ENCODE measurements around the gene OIP5.
"Not testable (repeated sequence)": the region's sequence is repeated elsewhere in the genome, so short reads cannot be mapped to it uniquely, and the experiment has no call there.

Gene OIP5

DNA sequence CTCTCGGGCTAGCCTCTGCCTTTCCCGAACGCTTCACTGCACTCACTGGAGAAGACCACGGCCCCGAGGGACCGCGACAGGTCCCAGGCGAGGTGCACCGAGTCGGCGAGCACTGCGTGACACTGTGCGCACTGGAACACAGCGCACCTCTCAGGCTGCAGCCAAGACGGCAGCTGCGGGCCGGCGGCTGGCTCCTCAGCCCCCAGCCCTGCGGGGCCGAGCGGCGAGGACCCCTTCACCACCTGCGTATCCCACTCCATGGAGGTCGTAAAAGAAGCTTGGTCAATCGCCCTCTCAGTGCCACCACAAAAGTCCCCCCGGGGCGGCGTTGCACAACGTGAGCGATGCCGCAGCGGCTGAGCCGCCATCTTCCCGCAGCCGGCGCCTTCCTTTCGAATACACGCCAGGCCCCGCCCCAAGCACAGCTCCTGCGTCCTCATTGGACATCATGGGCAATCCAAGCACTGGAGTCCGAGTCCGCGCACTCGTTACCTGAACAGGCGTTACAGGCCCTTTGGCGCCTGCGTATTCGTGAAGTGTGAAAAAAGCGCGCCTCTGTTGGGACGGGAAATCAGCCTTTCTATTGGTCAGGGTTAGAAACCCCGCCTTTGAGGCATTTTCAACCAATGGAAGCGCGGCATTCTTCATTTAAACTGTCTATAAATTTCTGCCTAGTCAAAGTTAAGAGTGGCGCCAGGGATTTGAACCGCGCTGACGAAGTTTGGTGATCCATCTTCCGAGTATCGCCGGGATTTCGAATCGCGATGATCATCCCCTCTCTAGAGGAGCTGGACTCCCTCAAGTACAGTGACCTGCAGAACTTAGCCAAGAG is at the start of gene OIP5, which contains the start of gene NUSAP1:
TSS of gene OIP5 (minus strand) at position 398 of the 832 bp plus-strand sequence. CDS start at position 368, 30 bp downstream.
TSS of gene NUSAP1 (plus strand) at position 688 of the 832 bp plus-strand sequence. CDS start at position 765, 77 bp downstream.
- in situ Hi-C loops (cut with MboI; ENCODE audit: low sequenced_read_pairs), result no loop called here

DNA sequence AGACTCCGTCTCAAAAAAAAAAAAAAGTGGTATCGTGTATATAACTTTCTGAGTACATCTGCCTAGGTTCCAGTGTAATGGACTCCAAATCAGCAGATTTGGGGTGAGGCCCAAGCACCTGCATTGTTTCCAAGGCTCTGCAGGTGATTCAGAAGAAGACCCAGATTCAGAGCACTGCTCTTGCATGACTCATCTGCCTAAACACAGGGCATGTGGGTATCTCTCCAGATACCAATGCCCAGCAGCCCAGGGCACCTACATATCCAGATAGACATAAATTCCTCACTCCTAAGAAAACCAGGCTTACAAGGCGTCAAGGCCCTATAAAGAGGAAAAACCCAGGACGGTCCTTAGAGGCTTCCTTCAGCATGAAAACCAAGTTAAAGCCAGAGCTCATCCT is 45.6 kb upstream of the OIP5 start:
- in situ Hi-C loops (cut with MboI; ENCODE audit: low sequenced_read_pairs), result no loop called here

DNA sequence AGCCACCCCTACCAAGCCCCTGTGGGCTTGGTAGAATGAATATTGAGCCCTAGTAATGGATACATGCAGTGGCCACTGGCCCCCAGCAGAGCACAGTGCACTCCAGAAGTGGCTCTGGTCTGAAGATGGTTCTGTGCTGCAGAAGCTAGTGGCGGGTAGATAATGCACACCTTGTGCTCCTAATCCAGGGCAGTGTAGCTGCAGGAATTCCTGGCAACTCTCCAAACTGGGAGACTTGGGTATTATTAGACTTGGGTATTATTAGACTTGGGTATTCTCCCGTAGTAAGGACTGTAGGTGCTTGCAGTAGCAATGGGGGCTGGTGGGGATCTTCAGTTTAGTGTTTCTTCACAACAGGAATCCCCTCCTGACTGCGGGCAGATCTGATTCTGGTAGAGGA is 35.0 kb upstream of the OIP5 start:
- in situ Hi-C loops (cut with MboI; ENCODE audit: low sequenced_read_pairs), result no loop called here

DNA sequence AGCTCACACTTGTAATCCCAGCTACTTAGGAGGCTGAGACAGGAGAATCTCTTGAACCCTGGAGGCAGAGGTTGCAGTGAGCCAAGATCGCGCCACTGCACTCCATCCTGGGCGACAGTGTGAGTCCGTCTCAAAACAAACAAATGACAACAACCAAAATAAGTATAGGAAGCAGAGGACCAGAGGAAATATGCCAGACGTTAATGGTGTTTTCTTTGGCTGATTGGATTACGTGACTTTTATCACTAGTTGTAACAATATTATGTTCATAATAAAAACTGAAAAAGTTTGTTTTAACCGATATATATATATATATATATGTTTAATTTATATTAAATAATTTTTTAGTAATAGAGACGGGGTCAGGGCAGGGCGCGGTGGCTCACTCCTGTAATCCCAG is 22.0 kb upstream of the OIP5 start:
- in situ Hi-C loops (cut with MboI; ENCODE audit: low sequenced_read_pairs), result no loop called here

DNA sequence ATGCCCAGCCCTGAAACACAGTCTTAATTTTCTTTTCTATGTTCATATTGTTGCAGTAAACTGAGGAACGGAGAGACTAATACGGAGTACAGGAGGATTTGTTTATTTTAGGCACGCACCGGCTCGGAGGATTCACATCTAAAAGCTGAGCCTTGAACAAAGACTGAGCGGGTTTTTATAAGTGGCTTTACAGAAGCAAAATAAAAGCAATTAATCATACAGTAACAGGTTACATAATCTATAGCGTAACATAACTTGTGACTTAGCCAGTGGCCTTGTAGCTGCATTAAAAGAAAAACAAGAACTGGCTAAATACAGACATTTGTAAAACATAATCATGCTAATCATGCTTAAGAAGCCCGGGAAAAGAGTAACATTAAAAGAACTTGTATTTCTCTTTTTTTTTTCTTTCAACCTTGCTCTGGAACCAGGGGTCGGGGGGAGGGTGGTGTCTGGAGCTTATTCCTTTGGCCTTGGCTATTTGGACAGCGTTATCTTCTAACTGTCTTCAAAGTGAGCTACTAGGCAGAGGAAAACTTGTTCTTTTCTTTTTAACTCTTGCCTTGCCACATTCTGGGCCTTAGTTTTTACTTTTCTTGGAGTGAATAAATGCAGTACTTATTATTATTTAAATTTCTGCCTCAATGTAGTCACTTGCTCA is 17.8 kb upstream of the OIP5 start:
- in situ Hi-C loops (cut with MboI; ENCODE audit: low sequenced_read_pairs), result no loop called here

DNA sequence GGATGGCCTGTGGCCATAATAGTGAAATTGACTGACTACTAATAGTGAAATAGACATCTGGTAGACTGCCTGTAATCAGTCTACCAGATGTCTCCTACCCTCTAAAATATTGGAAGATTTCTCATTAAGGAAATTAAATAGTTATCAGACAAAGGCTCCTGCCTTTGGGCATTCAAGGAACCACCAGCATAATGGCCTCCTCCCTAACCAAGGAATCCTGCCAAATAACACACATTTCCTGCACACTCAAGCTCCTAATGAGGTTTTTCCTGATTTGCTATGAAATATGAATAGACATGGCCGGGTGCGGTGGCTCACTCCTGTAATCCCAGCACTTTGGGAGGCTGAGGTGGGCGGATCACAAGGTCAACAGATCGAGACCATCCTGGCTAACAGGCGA is 14.8 kb upstream of the OIP5 start:
- in situ Hi-C loops (cut with MboI; ENCODE audit: low sequenced_read_pairs), result no loop called here

DNA sequence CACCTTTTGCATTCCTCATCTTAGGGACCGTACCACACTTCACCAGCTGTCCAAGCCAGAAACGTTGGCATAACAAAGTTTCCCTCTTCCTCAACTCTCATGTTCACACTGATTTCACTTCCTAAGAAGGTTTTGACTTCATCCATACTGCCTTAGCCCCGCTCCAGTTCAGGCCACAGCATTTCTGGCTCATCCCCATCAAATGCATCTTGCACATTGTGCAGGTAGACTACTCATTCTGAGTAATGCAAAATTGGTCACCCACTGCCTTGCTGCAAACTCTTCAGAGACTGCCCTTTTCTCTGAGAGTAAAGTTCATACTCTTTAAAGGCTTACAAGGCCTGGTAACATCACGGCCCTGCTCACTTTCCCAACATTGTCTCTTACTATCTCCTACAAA is 9.1 kb upstream of the OIP5 start:
- in situ Hi-C loops (cut with MboI; ENCODE audit: low sequenced_read_pairs), result no loop called here

DNA sequence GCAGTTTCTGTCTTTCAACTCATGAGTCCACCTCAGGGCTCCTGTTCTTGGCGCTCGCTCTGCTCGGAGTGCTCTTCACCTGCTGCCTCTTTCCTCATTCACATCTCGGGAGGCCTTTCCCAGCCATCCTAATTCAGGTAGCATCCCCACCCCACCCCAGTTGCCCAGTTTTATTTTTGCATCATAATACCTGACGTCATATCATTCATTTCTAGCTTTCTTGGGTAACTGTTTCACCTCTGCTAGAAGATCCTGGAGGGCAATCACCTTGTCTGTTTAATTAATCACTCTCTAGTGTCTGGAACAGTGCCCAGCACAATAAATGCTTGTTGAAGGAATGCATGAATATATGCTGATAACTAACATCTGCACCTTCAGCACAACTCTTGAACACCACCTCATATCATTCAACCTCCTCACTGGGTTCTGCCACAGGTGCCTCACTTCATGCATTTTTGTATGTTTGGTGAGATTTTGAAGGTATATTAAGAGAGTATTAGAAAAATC is 7.9 kb upstream of the OIP5 start:
- in situ Hi-C loops (cut with MboI; ENCODE audit: low sequenced_read_pairs), result no loop called here

DNA sequence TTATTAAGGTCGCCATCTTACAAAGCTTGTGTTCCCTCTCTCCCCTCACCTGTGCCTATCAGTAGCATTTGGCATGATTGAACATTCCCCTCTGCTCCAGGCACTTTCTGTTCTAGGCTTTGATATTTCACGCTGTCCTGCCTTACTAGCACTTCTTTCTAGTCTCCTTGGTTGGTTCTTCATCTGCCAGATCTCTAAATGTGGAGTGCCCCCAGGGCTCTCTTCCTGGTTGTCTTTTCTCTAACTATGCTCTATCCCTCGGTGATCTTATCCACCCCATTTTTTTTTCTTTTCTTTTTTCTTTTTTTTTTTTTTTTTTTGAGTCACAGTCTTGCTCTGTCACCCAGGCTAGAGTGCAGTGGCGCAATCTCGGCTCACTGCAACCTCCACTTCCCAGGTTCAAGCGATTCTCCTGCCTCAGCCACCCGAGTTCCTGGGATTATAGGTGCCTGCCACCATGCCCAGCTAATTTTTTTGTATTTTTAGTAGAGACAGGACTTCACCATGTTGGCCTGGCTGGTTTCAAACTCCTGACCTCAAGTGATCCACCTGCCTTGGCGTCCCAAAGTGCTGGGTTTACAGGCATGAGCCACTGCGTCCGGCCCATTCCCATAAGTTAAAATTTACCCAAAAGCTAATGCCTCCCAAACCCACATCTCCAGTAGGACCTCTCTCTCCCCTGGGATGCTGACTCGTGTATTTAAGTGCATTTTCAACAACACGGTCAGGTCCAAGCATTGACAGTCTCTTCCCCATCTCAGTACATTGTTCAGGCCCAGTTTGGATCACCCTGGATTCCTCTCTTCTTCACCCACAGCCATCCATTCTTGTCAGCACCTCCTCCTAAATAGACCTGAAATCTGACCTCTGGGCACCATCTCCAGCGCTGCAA is 5.5 kb upstream of the OIP5 start:
- in situ Hi-C loops (cut with MboI; ENCODE audit: low sequenced_read_pairs), result no loop called here

DNA sequence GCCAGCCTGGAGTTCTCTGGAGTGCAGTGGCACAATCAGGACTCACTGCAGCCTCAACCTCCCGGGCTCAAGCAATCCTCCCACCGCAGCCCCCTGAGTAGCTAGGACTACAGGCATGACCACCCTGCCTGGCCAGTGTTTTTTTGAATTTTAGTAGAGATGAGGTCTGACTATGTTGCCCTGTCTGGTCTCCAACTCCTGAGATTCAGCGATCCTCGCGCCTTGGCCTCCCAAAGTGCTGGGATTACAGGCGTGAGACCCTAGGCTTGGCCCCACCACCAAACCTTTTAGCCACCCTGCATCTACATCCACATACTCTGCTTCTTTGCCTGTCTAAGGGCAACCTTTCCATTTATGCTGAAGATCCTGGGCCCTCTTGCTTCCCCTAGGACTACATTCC is 4.7 kb upstream of the OIP5 start:
- in situ Hi-C loops (cut with MboI; ENCODE audit: low sequenced_read_pairs), result no loop called here

DNA sequence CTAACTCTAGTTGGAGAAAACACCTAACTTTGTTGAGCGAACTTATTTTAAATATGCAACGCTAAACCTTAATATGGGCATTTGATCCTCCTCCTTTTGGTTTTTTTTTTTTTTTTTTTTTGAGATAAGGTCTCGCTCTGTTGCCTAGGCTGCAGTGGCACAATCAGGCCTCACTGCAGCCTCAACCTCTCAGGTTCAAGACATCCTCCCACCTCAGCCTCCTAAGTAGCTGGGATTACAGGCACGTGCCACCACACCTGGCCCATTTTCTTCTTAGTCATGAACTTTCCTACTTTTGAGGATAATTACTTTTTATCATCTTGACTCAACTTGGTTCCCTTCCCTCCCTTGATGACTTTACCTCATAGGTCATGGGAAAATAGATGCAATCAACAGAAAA is 4.2 kb upstream of the OIP5 start:
- in situ Hi-C loops (cut with MboI; ENCODE audit: low sequenced_read_pairs), result no loop called here

DNA sequence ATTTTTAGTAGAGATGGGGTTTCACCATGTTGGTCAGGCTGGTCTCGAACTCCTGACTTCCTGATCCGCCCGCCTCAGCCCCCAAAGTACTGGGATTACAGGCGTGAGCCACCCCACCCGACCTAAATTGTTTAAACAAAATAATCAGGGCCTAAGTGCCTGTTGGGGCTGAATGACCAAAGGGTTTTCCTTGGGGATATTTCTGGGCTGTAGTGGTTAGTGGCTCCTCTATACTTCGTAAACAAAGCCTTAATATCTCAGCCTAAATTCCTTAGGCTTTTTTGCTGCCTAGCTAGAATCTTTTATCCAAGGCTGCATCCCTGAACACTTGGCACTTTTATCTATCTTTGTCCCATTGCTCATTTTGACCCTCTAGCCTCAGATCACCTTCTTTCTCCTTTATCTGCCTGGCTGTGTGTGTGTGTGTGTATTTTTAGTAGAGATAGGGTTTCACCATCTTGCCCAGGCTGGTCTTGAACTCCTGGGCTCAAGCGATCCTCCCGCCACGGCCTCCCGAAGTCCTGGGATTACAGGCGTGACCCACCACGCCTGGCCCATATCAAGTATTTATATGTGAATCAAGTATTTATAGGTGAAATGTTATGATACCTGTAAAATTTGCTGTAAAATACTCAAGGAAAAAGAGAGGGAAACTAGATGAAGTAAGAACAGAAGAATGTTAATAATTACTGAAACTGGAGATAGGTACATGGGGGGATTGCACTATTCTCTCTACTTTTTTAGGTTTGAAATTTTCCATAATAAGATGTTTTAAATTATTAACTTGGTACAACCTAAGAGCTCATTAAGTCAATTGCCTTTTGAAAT is 2.1 kb upstream of the OIP5 start:
- in situ Hi-C loops (cut with MboI; ENCODE audit: low sequenced_read_pairs), result no loop called here

DNA sequence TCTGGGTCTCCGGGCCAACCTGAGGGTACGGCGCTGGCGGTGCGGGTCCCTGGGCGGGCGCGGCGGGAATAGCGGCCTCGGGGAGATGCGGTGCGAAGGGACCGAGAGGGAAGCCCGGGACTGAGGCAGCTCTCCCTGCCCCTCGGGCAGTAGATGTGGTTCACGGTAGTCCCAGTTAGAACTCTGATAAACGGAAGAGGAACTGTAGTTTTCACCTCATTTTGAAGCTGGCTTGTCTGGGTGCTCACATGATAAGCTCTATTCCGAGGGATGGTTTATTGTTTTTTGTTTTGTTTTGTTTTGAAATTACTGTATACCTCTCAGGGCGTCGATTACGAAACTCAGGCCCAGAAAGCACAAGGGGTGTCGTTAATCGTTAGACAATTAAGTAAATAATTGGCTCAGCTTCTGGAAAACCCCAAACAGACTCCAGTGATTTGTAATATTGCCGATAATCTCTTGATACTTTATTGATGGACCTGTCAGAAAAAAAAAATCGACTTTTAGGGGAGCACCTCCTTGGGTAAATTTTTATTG is 703 bp upstream of the OIP5 start:
- in situ Hi-C loops (cut with MboI; ENCODE audit: low sequenced_read_pairs), result no loop called here

DNA sequence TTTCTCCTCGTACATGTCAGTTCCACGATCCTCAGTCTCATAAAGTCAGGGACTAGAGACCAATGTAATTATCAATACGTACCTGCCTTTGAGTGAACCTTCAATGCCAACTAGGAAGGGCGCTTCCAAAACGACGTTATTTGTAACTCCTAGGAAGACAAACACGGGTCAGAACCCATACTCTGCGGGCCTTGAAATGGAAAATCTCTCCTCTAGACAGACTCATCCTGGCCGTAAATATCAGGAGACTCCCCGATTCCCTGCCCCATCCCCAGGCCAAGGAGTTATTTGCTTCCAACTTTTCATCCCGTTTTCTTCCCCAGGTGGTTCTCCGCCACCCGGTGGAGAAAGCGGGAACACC is 578 bp downstream of the OIP5 start:
- in situ Hi-C loops (cut with MboI; ENCODE audit: low sequenced_read_pairs), result no loop called here

DNA sequence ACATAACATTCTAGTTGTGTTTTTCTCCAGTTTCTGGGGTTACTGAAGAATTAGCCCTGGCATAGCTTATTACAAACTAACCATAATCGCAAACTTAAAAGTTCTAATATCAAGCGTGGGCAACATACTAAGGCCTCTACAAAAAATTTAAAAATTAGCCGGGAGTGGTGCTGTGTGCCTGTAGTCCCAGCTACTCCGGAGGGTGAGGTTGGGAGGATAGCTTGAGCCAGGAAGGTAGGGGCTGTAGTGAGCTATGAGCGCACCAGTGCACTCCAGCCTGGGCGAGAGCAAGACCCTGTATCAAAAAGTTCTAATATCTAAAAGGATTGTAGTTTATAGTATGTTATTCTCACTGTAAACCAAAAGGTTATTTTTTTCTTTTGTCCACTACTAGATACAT is 1.1 kb downstream of the OIP5 start:
- in situ Hi-C loops (cut with MboI; ENCODE audit: low sequenced_read_pairs), result no loop called here

DNA sequence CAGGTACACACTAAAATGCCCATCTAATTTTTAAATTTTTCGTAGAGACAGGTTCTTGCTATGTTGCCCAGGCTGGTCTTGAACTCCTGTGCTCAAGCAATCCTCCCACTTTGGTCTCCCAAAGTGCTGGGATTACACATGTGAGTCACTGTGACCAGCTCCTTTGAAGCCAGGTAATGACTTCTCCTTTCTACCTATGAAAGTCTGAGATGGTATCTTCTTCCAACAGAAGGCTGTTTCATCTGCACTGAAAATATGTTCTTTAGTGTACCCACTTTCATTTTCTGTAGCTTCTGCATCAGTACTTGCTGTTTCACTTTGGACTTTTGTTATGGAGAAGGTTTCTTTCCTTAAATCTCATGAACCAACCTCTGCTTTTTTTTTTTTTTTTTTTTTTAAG is 8.8 kb downstream of the OIP5 start:
- in situ Hi-C loops (cut with MboI; ENCODE audit: low sequenced_read_pairs), result no loop called here

DNA sequence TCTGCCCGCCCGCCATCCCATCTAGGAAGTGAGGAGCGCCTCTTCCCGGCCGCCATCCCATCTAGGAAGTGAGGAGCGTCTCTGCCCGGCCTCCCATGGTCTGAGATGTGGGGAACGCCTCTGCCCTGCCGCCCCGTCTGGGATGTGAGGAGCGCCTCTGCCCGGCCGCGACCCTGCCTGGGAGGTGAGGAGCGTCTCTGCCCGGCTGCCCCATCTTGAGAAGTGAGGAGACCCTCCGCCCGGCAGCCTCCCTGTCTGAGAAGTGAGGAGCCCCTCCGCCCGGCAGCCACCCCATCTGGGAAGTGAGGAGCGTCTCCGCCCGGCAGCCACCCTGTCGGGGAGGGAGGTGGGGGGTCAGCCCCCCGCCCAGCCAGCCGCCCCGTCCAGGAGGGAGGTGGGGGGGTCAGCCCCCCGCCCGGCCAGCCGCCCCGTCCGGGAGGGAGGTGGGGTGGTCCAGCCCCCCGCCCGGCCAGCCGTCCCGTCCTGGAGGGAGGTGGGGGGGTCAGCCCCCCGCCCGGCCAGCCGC is 11.5 kb downstream of the OIP5 start:
- in situ Hi-C loops (cut with MboI; ENCODE audit: low sequenced_read_pairs), result not testable (repeated sequence)

DNA sequence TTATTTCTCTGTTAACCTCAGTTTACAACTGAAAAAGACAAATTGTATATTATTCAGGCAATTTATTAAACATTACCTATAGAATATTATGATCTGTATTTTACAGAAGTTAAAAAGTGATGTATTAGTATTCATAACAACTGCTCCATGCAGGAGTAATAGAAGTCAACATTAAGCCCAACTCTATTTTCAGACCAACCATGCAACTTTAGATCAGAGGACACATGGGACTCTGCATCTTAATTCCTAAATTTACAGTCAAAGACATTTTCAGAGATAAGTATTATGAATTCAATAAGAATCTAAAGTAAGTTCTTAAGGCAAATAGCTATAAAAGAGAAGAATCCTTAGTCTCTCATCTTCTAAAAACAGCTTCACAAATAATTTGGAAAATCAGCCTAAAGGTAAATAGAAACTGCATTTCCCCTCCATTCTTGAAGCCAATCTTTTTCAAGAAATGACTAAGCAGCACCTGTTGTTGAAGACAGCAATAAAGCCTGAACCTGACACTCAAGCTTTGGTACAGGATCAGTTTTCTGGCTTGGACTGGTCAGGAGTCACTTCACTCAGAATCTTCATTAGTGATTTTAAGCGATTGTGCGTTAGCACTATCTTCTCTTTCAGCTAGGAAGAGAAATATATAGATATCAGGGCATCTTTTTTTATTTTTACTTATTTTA is 23.0 kb downstream of the OIP5 start:
- in situ Hi-C loops (cut with MboI; ENCODE audit: low sequenced_read_pairs), result no loop called here

DNA sequence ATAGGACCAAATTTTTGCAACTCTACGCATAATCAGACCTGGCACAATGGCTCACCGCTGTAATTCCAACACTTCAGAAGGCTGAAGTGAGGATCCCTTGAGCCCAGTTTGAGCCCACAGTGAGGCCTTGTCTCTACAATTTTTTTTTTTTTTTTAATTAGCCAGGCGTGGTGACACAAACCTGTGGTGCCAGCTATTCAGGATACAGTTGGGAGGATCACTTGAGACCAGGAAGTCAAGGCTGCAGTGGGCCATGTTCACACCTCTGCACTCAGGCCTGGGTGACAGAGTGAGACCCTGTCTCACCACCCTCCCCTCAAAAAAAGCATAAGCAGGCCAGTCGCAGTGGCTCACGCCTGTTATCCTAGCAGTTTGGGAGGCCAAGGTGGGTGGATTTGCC is 24.7 kb downstream of the OIP5 start:
- in situ Hi-C loops (cut with MboI; ENCODE audit: low sequenced_read_pairs), result no loop called here

Measured in hTERT RPE-1 (cell line).